NCI-H524 (cell line): ENCODE results near the gene RPL19.

ENCODE experiments used
- DNase-seq, 2 experiments: peaks; one replicate each; lab custom pipeline; 2025; lab: John Stamatoyannopoulos, UW

The RPL19 gene

DNA sequence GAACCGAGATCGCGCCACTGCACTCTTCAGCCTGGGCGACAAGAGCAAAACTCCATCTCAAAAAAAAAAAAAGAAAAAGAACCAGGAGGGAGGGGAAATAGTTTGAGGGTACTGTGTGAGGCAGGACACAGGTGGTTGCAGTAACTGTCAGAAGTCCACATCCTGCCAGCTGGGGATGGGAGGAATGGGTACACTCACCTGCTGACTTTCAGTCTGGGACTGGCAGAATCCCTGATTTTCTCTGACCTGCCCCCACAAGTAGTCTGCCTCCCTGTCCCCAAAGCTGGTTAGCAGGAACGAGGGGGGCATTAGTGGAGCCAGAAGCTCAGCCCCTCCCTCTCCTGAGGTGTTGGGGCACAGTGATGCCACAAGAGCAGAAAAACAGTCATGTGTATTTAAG lies 27.0 kb upstream of the RPL19 start:
- DNase-seq, result no peak

DNA sequence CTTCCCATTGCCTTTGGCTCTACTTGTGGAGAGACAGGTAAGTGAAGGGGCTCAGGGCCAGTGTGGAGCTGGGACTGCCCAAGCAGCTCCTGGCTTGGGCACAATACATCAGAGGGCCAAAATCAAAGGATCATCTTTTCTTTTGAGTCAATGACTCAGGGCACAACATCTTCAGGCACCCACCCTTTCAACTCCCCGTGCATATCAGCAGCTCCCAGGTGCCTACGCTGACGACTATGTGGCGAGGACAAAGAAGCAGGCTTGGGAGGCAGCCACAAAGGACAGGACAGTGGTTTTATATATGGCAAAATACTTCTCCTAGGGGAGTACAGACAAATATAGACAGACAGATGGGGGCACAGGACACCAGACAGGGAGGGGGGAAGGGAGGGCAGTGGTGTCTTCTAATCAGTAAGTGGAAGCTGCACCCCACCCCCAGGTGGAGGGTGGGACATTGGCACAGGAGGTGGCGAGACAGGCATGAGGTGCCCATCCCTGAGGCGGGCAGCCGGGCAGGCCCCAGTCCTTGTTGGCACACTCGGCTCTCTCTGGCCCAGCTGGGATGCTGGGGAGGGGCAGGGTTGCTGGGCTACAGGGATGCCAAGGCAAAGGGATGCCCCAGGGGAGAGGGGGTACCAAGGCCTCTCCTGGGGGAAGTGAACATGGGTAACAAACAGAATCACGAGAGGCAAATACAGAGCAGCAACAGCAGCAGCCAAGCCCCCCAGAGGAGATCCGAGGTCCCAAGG lies 26.4 kb upstream of the RPL19 start:
- DNase-seq, result no peak

DNA sequence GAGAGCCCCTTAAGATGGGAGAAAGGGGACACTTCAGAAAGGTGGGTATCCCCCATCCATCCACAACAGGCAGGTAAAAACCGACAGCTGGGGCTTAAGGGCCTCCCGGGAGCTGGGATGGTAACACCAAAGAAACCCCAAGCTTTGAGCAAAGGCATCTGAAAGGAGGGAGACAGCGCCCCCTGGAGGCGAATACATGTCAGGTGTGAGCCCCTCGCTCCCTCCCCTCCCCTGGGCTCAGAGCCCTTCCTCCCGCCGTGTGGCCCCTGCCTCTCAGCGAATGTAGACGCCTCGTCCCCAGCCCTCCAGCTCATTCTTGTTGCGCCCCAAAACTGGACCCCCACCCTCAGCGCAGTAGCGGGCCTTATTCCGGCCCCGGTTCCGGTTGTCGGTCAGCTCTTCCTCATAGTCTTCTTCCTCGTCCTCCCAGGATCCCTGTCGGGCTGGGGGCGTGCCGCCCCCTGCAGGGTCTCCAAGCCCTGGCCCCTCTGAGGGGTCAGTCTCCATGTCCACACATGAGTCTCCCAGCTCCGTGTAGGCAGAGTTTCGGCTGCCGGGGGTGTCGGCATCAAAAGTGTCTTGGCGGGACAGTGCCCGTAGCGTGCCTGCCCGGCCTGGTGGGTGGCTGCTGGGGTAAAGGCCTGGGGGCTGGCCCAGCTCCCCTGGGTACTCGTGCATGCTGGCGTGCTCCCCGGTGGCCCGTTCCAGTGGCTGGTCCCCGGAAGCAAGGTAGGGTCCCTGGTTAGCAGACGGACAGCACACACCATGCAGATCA lies 25.0 kb upstream of the RPL19 start:
- DNase-seq, result peak; percentile 86 to 92

DNA sequence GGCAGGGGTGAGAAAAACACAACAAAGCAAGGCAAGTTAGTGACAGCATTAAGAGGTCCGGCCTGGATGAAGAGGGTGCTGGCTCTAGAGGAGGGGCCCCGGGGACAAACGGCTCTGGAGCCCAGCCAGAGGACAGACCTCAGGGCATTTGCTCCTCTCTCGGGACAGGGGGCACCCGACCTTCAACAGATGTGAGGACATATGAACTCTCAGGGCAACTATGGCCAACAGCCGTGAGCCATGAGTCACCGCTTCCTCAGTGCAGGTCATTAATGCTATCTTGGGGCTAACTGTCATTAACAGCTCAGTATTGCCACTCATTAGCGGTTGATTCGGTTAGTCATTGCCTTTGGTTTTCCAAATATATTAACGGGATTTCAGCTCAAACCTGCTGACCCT lies 24.4 kb upstream of the RPL19 start:
- no peak for DNase-seq

DNA sequence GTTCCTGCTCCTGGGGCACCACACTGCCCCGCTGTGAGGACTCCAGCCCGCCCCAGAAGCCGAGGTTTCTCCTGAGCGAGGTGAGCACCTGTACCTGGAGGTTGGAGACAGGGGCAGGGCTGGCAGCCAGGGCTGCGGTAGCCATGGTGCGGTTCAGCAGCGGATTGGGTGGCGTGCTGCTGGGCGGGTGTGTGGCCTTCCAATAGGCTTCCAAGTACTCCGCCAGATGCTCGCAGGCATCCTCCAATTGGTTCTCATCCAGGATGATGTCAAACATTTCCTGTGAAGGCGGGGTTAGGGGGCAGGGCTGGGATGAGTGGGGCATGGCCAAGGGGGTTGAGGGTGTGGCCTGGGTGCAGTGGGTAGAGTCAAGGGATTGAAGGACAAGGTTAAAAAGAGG lies 22.8 kb upstream of the RPL19 start:
- DNase-seq, result no peak

DNA sequence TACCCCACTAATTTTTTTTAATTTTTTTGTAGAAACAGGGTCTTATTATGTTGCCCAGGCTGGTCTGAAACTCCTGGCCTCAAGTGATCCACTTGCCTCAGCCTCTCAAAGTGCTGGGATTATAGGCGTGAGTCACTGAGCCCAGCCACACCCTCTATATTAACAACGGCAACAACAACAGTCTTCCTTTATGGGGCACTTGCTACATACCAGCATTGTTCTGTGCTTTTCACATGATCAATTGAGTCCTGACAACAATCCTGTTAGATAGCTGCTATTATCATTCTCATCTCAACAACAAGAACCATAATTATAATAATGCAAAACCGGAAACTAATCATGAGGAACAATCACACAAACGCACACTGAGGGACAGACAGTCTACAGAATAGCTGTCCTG lies 21.5 kb upstream of the RPL19 start:
- no peak for DNase-seq

DNA sequence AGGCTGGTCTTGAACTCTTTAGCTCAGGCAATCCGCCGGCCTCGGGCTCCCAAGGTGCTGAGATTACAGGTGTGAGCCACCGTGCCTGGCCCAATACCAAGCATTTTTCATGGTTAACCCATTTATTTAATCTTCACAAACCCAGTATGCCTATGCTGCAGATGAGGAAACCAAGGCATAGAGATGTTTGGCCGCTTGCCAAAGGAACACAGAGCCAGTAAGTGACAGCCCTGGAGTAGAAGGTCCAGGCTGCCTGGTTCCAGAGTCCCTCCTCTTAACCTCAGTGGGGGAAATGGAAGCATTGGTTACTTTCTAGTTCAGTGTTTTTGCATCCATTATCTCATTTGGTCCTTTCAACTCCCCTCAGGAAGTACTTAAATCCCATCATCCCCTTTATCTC lies 18.8 kb upstream of the RPL19 start:
- DNase-seq, result no peak

DNA sequence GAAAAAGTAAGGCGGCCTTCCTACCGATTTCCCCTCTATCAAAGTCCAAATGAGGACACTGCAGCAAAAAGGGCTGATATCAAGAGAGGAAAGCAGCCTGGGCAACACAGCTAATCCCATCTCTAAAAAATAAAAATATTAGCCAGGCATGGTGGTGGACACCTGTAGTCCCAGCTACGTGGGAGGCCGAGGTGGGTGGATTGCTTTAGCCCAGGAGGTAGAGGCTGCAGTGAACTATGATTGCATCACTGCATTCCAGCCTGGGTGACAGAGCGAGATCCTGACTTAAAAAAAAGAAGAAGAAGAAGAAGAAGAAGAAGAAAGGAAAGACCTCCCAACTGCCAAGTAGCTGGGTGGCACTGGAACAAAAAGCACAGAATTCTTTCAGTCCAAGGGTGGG lies 17.0 kb upstream of the RPL19 start:
- DNase-seq, result no peak

DNA sequence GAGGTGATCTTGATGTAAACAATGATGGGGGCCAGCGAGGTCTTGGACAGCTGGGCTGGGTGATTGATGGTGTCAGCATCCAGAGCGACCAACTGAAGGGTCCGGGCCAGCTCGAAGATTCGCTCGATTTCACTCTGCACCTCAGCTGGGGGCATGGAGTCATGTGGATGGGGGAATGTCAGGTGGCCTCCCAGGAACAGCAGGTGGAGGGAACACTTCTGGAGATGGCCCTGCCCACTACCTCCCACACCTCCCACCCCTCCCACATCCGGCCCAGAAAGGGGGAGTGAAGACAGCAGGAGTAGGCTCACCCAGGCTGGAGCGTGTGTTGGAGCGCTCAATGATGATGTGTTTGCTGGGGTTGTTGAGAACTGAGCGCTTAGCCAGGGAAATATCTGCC lies 16.4 kb upstream of the RPL19 start:
- DNase-seq, result no peak

DNA sequence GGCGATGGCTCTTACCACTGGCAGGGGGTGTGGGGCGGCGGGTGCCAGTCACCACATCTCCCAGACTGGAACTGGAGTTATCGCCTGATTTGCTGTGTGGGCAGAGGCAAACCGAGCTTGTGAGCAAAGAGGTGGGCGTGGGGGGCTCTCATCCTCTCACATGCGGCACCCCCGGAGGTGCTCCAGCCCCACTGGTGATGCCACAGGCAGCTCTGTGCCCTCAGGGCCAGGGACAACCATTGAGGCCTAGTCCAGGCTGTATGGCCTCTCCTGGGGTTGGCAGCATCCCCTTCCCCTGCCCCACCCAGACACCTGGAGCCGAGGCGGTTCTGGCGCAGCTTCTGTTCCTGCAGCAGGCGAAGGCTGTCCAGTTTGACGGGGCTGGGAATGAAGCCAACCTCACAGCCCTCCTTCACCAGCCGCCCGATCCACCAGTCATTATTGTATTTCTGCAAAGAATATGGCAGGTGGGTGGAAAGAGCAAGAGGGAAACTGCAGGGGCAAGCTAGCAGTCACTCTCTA lies 13.5 kb upstream of the RPL19 start:
- DNase-seq, result no peak

DNA sequence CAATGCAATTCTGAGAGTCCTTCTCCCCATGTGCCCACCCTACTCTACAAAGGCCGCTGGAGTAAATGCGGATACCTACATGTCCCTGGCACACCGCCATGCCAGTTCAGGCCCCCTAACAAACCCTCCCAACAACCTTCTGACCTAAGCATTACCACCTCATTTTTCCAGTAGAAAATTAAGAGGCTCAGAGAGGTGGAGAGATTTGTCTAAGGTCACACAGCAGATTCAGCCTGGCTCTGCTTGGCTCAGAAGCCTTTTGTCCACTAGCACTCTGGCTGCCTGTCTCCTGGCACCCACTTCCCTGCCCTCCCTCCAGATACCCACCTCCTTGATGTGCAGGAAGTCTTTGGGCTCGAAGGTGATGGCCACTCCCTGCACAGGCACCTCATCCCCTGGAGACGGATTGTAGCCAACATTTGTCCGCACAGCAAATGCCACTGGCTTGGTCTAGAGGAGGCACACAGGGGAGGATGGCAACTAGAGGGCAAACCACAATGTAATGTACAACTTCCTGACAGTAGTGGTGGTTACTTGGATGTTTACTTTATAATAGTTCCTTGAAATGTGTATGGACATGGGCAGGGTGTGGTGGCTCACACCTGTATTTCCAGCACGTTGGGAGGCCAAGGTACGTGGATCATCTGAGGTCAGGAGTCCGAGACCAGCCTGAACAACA lies 12.8 kb upstream of the RPL19 start:
- DNase-seq, result no peak

DNA sequence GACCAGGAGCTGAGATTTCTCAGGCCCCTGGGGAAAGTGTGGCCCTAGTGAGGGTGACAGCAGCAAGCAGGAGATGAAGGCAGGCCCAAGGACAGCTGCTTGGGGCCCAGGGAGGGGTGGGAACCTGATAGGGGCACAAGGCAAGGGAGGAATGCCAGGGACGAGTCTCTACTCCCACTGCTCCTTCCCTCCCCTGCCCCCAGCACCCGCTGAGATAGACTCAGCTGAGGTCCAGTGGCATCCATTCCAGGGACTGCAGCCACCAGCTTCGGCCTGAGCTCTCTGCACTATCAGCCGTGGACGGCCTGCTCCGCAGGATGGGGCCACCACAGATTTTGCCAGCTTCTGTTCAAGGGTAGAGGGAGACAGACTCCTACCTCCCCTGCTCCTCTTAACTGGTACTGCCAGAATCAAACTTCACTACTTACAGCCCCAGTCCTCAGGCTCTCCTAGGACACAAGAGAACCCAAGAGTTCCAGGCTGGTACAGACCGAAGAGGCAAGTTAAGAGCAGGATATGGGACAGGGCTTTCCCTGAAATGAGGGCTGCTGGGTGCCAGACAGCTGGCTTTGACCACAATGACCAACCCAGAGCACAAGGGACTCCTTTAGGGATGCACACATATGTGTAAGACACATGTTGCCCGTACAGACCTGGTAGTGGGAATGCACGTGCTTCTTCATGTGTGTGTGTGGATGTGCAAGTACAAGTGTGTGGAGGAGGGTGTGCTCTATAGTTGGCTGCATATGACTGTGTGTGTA lies 8.2 kb upstream of the RPL19 start:
- DNase-seq, result no peak

DNA sequence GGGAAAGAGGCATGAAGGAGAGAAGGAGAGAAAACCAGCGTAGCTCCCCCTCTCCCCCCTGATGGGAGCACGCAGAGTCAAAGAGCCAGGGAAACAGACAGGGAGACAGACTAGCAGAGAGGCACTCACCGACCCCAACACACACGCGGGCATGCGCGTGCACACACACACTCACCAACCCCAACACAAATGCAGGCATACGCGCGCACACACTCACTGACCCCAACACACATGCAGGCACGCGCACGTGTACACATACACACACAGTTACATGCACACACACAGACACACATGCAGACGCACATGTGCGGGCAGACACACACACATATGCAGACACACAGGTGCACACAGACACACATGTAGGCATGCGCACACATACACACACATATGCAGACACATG lies 7.2 kb upstream of the RPL19 start:
- DNase-seq, result no peak

DNA sequence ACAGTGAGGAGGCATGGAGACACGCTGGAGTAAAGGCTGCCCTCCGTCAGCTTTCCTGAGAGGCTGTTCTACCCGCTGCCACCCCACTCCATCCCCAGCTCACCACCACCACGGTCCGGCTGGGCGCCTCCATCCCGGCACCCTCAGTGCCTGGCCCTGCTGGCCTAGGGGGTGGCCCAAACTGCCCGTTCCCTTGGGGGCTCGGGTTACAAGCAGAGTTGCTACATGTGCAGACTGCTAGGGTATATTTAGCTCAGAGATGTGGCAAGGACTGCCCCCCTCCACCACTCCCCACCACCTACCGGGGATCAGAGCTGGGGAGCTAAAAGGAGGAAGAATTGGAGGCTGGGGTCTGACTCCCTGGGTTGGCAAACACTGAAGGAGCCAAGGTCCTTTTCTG lies 6.7 kb upstream of the RPL19 start:
- no peak for DNase-seq

DNA sequence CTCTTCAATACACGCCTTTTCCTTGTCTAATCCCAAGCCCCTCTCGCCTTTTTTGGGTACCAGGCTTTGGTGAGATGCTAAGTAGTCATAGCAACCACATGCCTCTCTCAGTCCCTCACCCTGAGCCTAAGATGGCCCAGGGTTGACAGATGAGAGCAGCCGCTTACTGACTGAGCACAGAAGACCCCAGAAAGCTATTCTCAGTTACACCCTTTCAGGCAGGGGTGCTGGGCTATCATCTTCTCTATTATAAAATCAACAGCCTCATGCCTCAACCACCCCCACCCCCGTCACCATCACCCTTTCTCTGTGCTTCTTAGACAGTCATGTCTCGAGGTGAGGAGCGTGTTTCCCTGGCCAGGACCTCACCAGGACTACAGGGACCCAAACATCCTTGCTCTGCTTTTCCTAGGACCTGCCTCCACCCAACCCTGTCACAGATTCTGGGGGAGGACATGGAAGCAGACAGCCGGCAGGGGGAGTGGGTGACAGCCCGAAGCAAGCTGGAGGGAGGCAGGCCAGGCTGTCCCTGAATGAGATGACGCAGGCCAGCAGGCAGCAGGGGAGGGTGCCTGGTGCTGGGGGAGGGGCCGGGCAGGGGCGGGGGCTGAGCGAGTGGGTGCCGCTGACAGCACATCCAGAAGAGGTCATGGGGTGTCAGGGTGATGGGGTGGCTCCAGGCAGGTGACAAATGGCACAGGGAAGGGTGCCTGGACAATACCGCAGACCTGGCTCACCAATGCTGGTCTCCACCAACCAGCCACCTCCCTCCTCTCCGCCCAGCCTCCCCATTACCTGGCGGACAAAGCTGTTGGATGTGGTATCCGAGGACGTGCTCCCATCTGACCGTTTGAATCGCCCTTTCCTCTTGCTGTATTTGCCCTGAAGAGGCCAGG lies 5.7 kb upstream of the RPL19 start:
- DNase-seq, result peak in 1 of 2 experiments; percentile 27

DNA sequence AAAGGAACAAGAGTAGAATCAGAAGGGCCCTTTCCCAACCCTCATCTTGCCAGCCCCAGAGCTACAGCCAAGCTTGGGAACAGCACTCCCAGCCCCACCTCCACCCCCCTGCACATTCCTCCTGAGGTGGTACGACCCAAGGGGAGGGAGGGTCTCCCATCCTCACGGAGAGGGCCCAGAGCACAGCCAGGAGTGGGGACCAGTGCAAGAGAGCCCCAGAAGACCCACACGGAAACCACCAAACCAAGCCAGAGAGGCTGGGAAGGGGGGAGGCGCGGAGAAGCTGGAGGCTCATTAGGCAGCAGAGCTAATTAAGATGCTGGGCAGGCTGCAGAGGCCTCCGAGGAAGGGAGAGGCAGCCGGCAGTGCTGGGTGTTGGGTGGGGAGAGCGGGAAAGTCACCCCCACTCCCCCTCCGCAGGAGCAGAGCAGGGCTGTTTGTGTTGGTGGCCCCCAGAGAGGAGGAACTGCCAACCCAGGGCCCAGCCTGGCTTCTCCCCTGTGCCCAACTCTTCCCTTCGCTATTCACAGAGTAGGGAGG lies 5.0 kb upstream of the RPL19 start:
- DNase-seq, result no peak

DNA sequence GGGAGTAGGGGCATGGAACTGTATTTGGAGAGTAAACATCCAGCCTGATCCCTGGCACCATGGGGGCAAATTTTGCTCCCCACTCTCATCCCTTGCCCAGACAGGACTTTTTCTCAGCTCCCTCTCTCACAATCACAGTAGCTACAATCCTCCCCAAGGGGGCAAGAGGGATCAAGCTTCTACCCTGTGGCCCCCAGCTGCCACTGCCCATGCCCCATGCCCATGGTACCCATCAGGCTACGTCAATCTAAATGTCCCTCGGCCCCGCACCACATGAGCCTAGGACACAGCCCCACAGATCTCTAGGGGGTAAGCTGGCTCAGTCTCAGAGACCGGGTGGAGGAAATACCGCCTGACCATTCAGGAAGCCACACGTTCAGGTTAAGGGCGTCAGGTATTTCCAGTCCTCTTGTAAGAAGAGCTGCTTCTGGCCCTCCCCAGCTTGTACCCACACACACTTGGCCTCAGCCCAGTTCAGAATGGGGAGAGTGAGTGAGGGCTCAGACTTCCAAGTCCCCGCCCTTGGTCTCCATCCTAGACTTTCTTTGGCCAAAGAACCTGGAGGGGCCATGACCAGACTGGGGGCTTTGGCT lies 4.4 kb upstream of the RPL19 start:
- DNase-seq, result no peak

DNA sequence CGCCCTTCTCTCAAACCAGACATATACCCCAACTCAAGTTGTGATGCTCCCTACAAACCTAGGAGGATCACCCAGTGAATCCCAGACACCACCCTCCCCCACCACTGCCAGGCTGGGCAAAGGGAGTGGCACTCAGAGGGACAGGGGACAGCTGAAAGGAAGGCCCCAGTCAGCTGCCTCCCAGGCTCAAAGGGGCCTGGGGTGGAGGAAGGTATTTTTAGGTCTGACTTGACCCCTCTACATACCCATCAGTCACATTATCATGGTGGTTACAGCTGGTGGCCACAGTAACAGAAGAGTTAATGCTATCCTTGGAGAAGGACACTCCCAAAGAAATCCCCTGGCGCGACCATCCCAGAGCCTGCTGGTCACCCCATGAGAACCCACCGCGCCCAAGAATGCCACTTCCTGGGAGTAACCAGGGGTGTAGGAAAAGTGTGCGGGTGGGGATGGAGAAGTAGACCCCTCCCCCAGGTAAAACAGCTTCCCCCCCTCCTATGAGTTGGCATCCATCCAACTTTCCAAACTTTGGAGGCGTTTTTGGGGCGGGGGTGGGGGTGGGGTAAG lies 3.8 kb upstream of the RPL19 start:
- no peak for DNase-seq

DNA sequence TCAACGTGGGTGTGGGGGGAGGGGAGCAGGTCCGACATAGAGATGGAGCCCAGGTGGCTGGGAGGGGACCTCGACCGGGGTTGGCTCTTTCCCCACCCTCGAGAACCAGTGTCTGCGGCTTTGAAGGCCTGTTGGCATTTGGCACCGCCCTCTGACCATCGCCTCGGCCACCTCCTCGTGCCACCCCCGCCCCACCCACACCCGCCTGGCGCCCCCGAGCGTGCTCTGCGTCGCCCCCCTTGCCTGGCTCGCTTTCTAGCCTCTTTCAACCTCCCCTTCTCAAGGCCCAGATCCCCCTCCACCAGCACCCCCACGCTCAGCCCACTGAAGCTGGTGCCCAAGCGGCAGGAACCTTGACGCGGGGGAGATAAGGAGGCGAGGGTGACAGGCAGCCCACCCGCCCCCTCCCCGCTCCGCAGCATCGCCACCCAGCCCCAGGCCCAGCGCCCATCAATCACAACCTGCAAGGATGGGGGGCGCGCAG lies 3.2 kb upstream of the RPL19 start:
- peak in 1 of 2 experiments; percentile 54 for DNase-seq
